Tibial nerve (tissue), 4 donors: Measurements from ENCODE around the gene CCNY. TPM values are rescaled to one million over a fixed set of nuclear protein-coding genes. Genes with fewer than 3 reads are reported as not detected.
A peak's percentile ranks its signal among the peaks of the same experiment; 100 is the strongest.

Experiments used
- DNase-seq, 2 donors: peaks; one replicate each; pipeline ENCODE4 v3.0.0-alpha.2; 2019; ENCODE audit warnings: low spot score in 2 of 2
- H3K27ac ChIP-seq, 4 donors: fragments of 200-600 bp; sonication (generic) in 3 of 4; one replicate each; pipeline ENCODE4 v1.5.1; 2017 to 2019; ENCODE audit warnings: mild to moderate bottlenecking in 1 of 4
- H3K27me3 ChIP-seq, 2 donors: fragments of 200-600 bp; sonication (generic) in 1 of 2; one replicate each; pipeline versions ENCODE4 v1.5.1 to v1.6.0; 2017 to 2019
- H3K36me3 ChIP-seq, 3 donors: fragments of 200-600 bp; sonication (generic); one replicate each; pipeline ENCODE4 v1.5.1; 2018 to 2019
- H3K4me1 ChIP-seq, 4 donors: fragments of 200-600 bp; sonication (generic) in 3 of 4; one replicate each; pipeline ENCODE4 v1.5.1; 2017 to 2019
- H3K4me3 ChIP-seq, 4 donors: fragments of 200-600 bp; sonication (generic) in 3 of 4; one replicate each; pipeline ENCODE4 v1.5.1; 2017 to 2019; ENCODE audit warnings: mild to moderate bottlenecking in 1 of 4, moderate library complexity in 1 of 4
- H3K9me3 ChIP-seq, 4 donors: fragments of 200-600 bp; sonication (generic) in 3 of 4; one replicate each; pipeline ENCODE4 v1.5.1; 2017 to 2019
- EP300 ChIP-seq, 2 donors: sonication (generic); formaldehyde crosslinking; IDR thresholded peaks; one replicate each; pipeline ENCODE4 v1.6.1; 2017; ENCODE audit warnings: antibody characterized with exemption in 2 of 2, mild to moderate bottlenecking in 1 of 2
- POLR2A ChIP-seq, 2 donors: fragments of 450-650 bp; IDR thresholded peaks; one replicate each; pipeline ENCODE4 v1.6.1; 2017; ENCODE audit warnings: antibody characterized with exemption in 2 of 2, mild to moderate bottlenecking in 2 of 2, moderate library complexity in 2 of 2
- WGBS, 2 donors: methylation state at CpG; one replicate each; pipeline ENCODE4 v1.1.5; 2018; 5-methylcytosine and 5-hydroxymethylcytosine counted together
- total RNA-seq, 4 donors: library from RNA; depleted of rRNA; stranded (reverse); fragments of >200 nt; gene quantifications; one replicate each; pipeline ENCODE4 v1.1.0, GENCODE V29; 2016
- TF ChIP-seq, protein P1 (sequence below), 5 experiments: fragments of 200-600 bp in 3 of 5; fragments of 450-650 bp in 2 of 5; sonication (generic) in 3 of 5; IDR thresholded peaks; one replicate each; pipeline ENCODE4 v1.5.1; 2016 to 2019; ENCODE audit warnings: antibody characterized with exemption in 5 of 5, mild to moderate bottlenecking in 3 of 5, moderate library complexity in 2 of 5

Gene CCNY
- total RNA-seq, 4 donors from 2014 or later, result 24.3 to 27.6 (median 26.5) TPM

- 77 to 95% methylated on average over 5 of the region's 5 CpGs for WGBS, 2 donors
- no peaks in the 10 kb centered on the region for H3K9me3 ChIP-seq
Observed at GRCh38 chr10:35561715-35562114, 225.4 kb downstream of the CCNY start.

DNA sequence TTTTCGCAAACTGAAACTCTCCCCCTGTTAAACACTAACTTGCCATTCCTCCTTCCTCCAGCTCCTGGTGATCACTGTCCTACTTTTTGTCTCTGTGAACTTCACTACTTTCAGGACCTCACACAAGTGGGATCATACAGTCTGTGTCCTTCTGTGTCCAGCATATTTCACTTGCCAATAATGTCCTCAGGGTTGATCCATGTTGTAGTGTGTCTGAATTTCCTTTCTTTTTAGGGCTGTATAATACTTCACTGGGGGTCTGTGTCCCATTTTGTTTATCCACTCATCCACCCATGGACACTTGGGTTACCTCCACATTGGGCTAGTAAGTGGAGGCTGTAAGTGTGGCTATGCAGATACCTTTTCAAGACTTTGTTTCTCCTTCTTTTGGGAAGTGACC is 226.1 kb downstream of the CCNY start:
- TF ChIP-seq EP300 (IDR thresholded peaks at IDR 0.05) (no peak), POLR2A (IDR thresholded peaks at IDR 0.05) (no peak)
- TF ChIP-seq, protein P1, sequence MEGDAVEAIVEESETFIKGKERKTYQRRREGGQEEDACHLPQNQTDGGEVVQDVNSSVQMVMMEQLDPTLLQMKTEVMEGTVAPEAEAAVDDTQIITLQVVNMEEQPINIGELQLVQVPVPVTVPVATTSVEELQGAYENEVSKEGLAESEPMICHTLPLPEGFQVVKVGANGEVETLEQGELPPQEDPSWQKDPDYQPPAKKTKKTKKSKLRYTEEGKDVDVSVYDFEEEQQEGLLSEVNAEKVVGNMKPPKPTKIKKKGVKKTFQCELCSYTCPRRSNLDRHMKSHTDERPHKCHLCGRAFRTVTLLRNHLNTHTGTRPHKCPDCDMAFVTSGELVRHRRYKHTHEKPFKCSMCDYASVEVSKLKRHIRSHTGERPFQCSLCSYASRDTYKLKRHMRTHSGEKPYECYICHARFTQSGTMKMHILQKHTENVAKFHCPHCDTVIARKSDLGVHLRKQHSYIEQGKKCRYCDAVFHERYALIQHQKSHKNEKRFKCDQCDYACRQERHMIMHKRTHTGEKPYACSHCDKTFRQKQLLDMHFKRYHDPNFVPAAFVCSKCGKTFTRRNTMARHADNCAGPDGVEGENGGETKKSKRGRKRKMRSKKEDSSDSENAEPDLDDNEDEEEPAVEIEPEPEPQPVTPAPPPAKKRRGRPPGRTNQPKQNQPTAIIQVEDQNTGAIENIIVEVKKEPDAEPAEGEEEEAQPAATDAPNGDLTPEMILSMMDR (IDR thresholded peaks at IDR 0.05), result no peak
- 97 to 98% methylated on average over 1 of the region's 1 CpG for WGBS, 2 donors
- H3K4me1 ChIP-seq, result peaks cover 0 to 31% (median 9%) of the 10 kb centered on the region in 4 donors
- no peak overlapping the region for H3K27ac ChIP-seq
- H3K9me3 ChIP-seq, result no peaks in the 10 kb centered on the region
- H3K27me3 ChIP-seq, result no peaks in the 10 kb centered on the region
- no peak for DNase-seq
- no peak overlapping the region for H3K4me3 ChIP-seq
- peaks cover 0 to 43% (median 0%) of the 10 kb centered on the region in 3 donors for H3K36me3 ChIP-seq

More at GRCh38 chr10:35561715-35562114, 225.4 kb downstream of the CCNY start:
- H3K27me3 ChIP-seq, result no peaks in the 10 kb centered on the region
- DNase-seq, result no peak
- H3K27ac ChIP-seq, result peak overlapping the region in 1 of 4 donors; percentile 54
- peaks cover 0 to 31% (median 9%) of the 10 kb centered on the region in 4 donors for H3K4me1 ChIP-seq
- no peak overlapping the region for H3K4me3 ChIP-seq
- peaks cover 0 to 36% (median 0%) of the 10 kb centered on the region in 3 donors for H3K36me3 ChIP-seq
- peak in 1 of 2 donors; percentile 13 for TF ChIP-seq EP300 (IDR thresholded peaks at IDR 0.05)
- TF ChIP-seq, protein P1 (IDR thresholded peaks at IDR 0.05), result no peak

- no peaks in the 10 kb centered on the region for H3K9me3 ChIP-seq
- peak in 1 of 2 donors; percentile 33 for DNase-seq
- H3K4me1 ChIP-seq, result peaks cover 0 to 31% (median 9%) of the 10 kb centered on the region in 4 donors
- TF ChIP-seq, protein P1 (IDR thresholded peaks at IDR 0.05), result peak; percentile 81 to 99 (median 93)
- peak in 1 of 2 donors; percentile 39 for TF ChIP-seq EP300 (IDR thresholded peaks at IDR 0.05)
- TF ChIP-seq POLR2A (IDR thresholded peaks at IDR 0.05), result no peak
- no peak overlapping the region for H3K4me3 ChIP-seq
- 40 to 41% methylated on average over 13 of the region's 13 CpGs for WGBS, 2 donors
- peaks cover 0 to 52% (median 2%) of the 10 kb centered on the region in 3 donors for H3K36me3 ChIP-seq
- peak overlapping the region in 2 of 4 donors; percentile 20 to 26 for H3K27ac ChIP-seq
- H3K27me3 ChIP-seq, result no peaks in the 10 kb centered on the region
Observed at GRCh38 chr10:35563261-35563891, 227.1 kb downstream of the CCNY start.

DNA sequence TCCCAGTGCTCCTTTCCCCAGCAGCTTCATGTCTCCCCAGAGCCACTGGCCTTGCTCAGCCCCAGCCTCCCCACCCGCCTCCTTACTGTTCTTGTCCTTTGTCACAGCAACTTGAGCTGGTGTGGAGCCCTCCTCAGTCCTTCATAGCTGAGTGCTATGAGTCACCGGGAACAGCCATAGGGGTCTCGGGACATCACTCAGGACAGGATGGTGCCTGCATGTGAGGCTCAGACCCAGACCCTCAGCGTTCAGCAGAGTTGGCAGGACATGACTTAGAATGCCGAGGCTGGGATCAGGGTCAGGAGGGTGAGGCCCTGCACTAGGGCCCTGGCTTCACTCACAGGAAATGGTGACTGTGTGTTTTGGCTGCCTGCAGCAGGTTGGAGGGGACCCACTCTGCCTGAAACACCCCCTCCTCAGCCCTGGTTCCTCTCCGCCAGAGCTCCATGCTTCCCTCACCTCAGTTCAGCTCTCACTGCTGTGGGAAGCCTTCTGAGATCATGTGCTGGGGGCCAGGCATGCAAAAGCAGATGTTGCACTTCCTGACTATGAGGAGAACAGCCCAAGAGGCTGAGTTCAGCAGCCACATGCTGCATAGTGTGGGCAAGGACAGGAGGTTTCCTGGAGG is 228.1 kb downstream of the CCNY start:
- H3K4me1 ChIP-seq, result peaks cover 0 to 33% (median 9%) of the 10 kb centered on the region in 4 donors
- H3K9me3 ChIP-seq, result no peaks in the 10 kb centered on the region
- TF ChIP-seq EP300 (IDR thresholded peaks at IDR 0.05) (no peak), POLR2A (IDR thresholded peaks at IDR 0.05) (no peak)
- TF ChIP-seq, protein P1 (IDR thresholded peaks at IDR 0.05), result no peak
- DNase-seq, result no peak
- WGBS, 2 donors, result 42 to 46% methylated on average over 6 of the region's 6 CpGs
- no peaks in the 10 kb centered on the region for H3K27me3 ChIP-seq
- peaks cover 0 to 63% (median 11%) of the 10 kb centered on the region in 3 donors for H3K36me3 ChIP-seq
- H3K4me3 ChIP-seq, result no peak overlapping the region
- H3K27ac ChIP-seq, result peak overlapping the region in 3 of 4 donors; percentile 21 to 29 (median 26)

- peaks cover 0 to 59% (median 12%) of the 10 kb centered on the region in 3 donors for H3K36me3 ChIP-seq
Observed at GRCh38 chr10:35565602-35566081, 229.3 kb downstream of the CCNY start.

More at GRCh38 chr10:35565602-35566081, 229.3 kb downstream of the CCNY start:
- TF ChIP-seq, protein P1 (IDR thresholded peaks at IDR 0.05), result no peak
- TF ChIP-seq POLR2A (IDR thresholded peaks at IDR 0.05) (no peak), EP300 (IDR thresholded peaks at IDR 0.05) (no peak)
- 52 to 64% methylated on average over 8 of the region's 8 CpGs for WGBS, 2 donors
- H3K27ac ChIP-seq, result no peak overlapping the region
- no peak for DNase-seq
- H3K4me3 ChIP-seq, result no peak overlapping the region
- H3K4me1 ChIP-seq, result peaks cover 0 to 33% (median 9%) of the 10 kb centered on the region in 4 donors
- no peaks in the 10 kb centered on the region for H3K9me3 ChIP-seq
- no peaks in the 10 kb centered on the region for H3K27me3 ChIP-seq
